Activated effector memory CD4-positive, alpha-beta T cell treated with anti-CD3 and anti-CD28 coated beads, Interleukin-2, amount 50 U/mL, for 16 hours (primary cell): ENCODE measurements around the gene HOXA3.

ENCODE experiments used
- DNase-seq: peaks from one replicate; pipeline ENCODE4 v3.0.0-alpha.2; 2020

Gene HOXA3

GRCh38 chr7:27079234-27079975 lies 73.0 kb downstream of the HOXA3 start:
- no peak for DNase-seq

- DNase-seq = no peak
These were observed 73.7 kb downstream of the HOXA3 start for GRCh38 chr7:27078616-27079233.

- DNase-seq = no peak
These were observed 79.3 kb downstream of the HOXA3 start for GRCh38 chr7:27073076-27073475.

- no peak for DNase-seq
These were observed 80.6 kb downstream of the HOXA3 start for GRCh38 chr7:27071622-27072390.

GRCh38 chr7:27068259-27068658 lies 84.1 kb downstream of the HOXA3 start:
- no peak for DNase-seq

GRCh38 chr7:27066148-27066547 lies 86.2 kb downstream of the HOXA3 start:
- no peak for DNase-seq

- DNase-seq = no peak
These were observed 86.7 kb downstream of the HOXA3 start for GRCh38 chr7:27065709-27066108.

- no peak for DNase-seq
These were observed 87.7 kb downstream of the HOXA3 start for GRCh38 chr7:27064661-27065060.

- no peak for DNase-seq
These were observed 88.2 kb downstream of the HOXA3 start for GRCh38 chr7:27064159-27064558.

- no peak for DNase-seq
These were observed 89.4 kb downstream of the HOXA3 start for GRCh38 chr7:27062946-27063345.
